T-cell (primary cell): Measurements from ENCODE around the gene HSD3B1. TPM values are rescaled to one million over a fixed set of nuclear protein-coding genes. Genes with fewer than 3 reads are reported as not detected.
"Not testable (repeated sequence)": the region's sequence is repeated elsewhere in the genome, so short reads cannot be mapped to it uniquely, and the experiment has no call there.

Experiments used
- ATAC-seq, 4 experiments: fragments of 200-7000 bp in 3 of 4; fragments of 150-1000 bp in 1 of 4; cut with Tn5 transposase; replicated peaks in 1 of 4; 1 replicate in 3 of 4; 2 replicates in 1 of 4; pipeline ENCODE4 v1.10.0; 2021; ENCODE audit warnings: moderate library complexity in 3 of 4, mild to moderate bottlenecking in 2 of 4, moderate number of reproducible peaks in 1 of 4
- CTCF ChIA-PET, 2 donors: fragments of 300-600 bp; sonication (Branson Sonifier 250); formaldehyde crosslinking; loops; one replicate each; lab custom pipeline; 2022; ENCODE audit warnings: antibody characterized with exemption in 2 of 2; lab: Charles Lee
- POLR2A ChIA-PET, 2 donors: fragments of 300-600 bp; sonication (Branson Sonifier 250); formaldehyde crosslinking; loops; one replicate each; lab custom pipeline; 2022; ENCODE audit warnings: antibody characterized with exemption in 2 of 2; lab: Charles Lee
- DNase-seq, 35 experiments: peaks; one replicate each; pipeline versions ENCODE4 v3.0.0 to v3.0.0-alpha.2; 2013 to 2023
- H3K27ac ChIP-seq: one replicate; pipeline ENCODE4 v1.5.1; 2013; ENCODE audit warnings: low read length
- H3K27me3 ChIP-seq, 2 experiments: replicated peaks in 1 of 2; 1 replicate in 1 of 2; 2 replicates in 1 of 2; pipeline versions ENCODE4 v1.6.1 to v1.7.0; 2013; ENCODE audit warnings: low read length in 1 of 2, mixed read lengths in 1 of 2; ENCODE audit not compliant: control insufficient read depth in 2 of 2, insufficient read depth in 2 of 2; ENCODE audit errors: extremely low read depth in 1 of 2
- H3K36me3 ChIP-seq, 2 donors: 1 replicate in 1 of 2; 2 replicates in 1 of 2; pipeline versions ENCODE4 v1.6.1 to v1.7.0; 2013; ENCODE audit warnings: low read length in 1 of 2; ENCODE audit not compliant: control insufficient read depth in 2 of 2, insufficient read depth in 1 of 2; ENCODE audit errors: extremely low read depth in 1 of 2
- H3K4me1 ChIP-seq, 2 experiments: 1 replicate in 1 of 2; 2 replicates in 1 of 2; pipeline versions ENCODE4 v1.6.1 to v1.7.0; 2013; ENCODE audit warnings: low read length in 2 of 2, mixed read lengths in 1 of 2; ENCODE audit not compliant: insufficient read depth in 2 of 2, control insufficient read depth in 1 of 2; ENCODE audit errors: extremely low read depth in 1 of 2
- H3K4me3 ChIP-seq, 2 donors: 1 replicate in 1 of 2; 2 replicates in 1 of 2; pipeline versions ENCODE4 v1.5.1 to v1.7.0; 2013; ENCODE audit warnings: mild to moderate bottlenecking in 2 of 2, low read length in 1 of 2, moderate library complexity in 1 of 2; ENCODE audit not compliant: control insufficient read depth in 1 of 2; ENCODE audit errors: extremely low read depth in 1 of 2
- H3K9me3 ChIP-seq: 2 replicates; pipeline ENCODE4 v1.7.0; 2013
- H3K27ac Mint-ChIP-seq, 2 donors: one replicate each; pipeline ENCODE4 v1.8.0; 2020 to 2021; ENCODE audit warnings: mild to moderate bottlenecking in 2 of 2, mixed read lengths in 2 of 2
- H3K27me3 Mint-ChIP-seq, 2 donors: one replicate each; pipeline ENCODE4 v1.8.0; 2021 to 2022; ENCODE audit warnings: mixed read lengths in 2 of 2
- H3K36me3 Mint-ChIP-seq: one replicate; pipeline ENCODE4 v1.8.0; 2021; ENCODE audit warnings: mixed read lengths
- H3K4me1 Mint-ChIP-seq, 3 donors: one replicate each; pipeline ENCODE4 v1.8.0; 2020 to 2022; ENCODE audit warnings: mixed read lengths in 3 of 3, mild to moderate bottlenecking in 1 of 3
- H3K4me3 Mint-ChIP-seq, 3 donors: one replicate each; pipeline ENCODE4 v1.8.0; 2020 to 2022; ENCODE audit warnings: mild to moderate bottlenecking in 3 of 3, mixed read lengths in 3 of 3, moderate library complexity in 3 of 3
- H3K9me3 Mint-ChIP-seq, 3 donors: one replicate each; pipeline ENCODE4 v1.8.0; 2020 to 2022; ENCODE audit warnings: mixed read lengths in 3 of 3
- WGBS: methylation state at CpG from one replicate; pipeline ENCODE4 v1.1.5; 2013; ENCODE audit warnings: missing lambda C conversion rate; ENCODE audit not compliant: insufficient coverage; 5-methylcytosine and 5-hydroxymethylcytosine counted together
- total RNA-seq, 35 experiments: library from RNA in 6 of 35; stranded (reverse) in 6 of 35; fragments of 120-200 nt in 1 of 35; gene quantifications; one replicate each; pipeline versions ENCODE4 v1.2.1 to v1.2.4 and lab custom pipeline; 2013 to 2026

The HSD3B1 gene
- total RNA-seq, 5 donors from 2014 or later (not counting 1 experiment from before 2014, with no cell fraction given): not detected

GRCh38 chr1:119553302-119554071, 46.5 kb downstream of the HSD3B1 start:
- H3K36me3 Mint-ChIP-seq, H3K4me1 ChIP-seq, CTCF ChIA-PET, H3K9me3 ChIP-seq, H3K36me3 ChIP-seq, H3K27me3 Mint-ChIP-seq, H3K4me3 ChIP-seq, H3K4me3 Mint-ChIP-seq, DNase-seq, H3K27me3 ChIP-seq, H3K9me3 Mint-ChIP-seq, H3K27ac Mint-ChIP-seq, H3K27ac ChIP-seq, POLR2A ChIA-PET, H3K4me1 Mint-ChIP-seq, ATAC-seq: not testable (repeated sequence)
- 100% methylated on average over 1 of the region's 1 CpG for WGBS

GRCh38 chr1:119554183-119554582, 47.2 kb downstream of the HSD3B1 start:
- H3K27ac Mint-ChIP-seq: no peak overlapping the region
- Histone ChIP-seq H3K36me3 (no peaks in the 10 kb centered on the region), H3K27ac (no peak overlapping the region), H3K4me3 (no peak overlapping the region), H3K27me3 (no peaks in the 10 kb centered on the region), H3K9me3 (no peaks in the 10 kb centered on the region), H3K4me1 (no peaks in the 10 kb centered on the region)
- H3K4me1 Mint-ChIP-seq: no peaks in the 10 kb centered on the region
- no peak for ATAC-seq
- no peak overlapping the region for H3K4me3 Mint-ChIP-seq
- H3K36me3 Mint-ChIP-seq: no peaks in the 10 kb centered on the region
- H3K27me3 Mint-ChIP-seq: peaks cover 2 to 3% of the 10 kb centered on the region in 2 donors
- CTCF ChIA-PET: no interaction called here
- DNase-seq: no peak
- POLR2A ChIA-PET: no interaction called here
- no peaks in the 10 kb centered on the region for H3K9me3 Mint-ChIP-seq

DNA sequence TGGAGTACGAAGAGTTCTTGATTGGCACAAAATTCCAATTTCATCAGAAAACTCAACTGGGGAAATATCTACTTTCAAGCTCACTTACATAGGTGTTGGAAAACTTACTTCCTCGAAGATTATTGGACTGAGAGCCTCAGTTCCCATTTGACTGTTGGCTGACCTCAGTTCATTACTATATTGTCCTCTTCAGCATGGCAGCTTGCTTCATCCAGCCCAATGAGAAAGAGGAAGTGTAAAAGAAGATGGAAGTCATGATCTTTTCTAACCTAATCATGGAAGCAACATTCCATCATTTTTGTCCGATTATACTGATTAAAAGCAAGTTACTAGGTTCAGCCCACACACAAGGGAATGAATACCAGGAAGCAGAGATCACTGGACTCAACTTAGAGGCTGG, 49.4 kb downstream of the HSD3B1 start:
- Mint-ChIP-seq H3K4me1 (no peaks in the 10 kb centered on the region), H3K36me3 (no peaks in the 10 kb centered on the region), H3K27ac (no peak overlapping the region), H3K4me3 (no peak overlapping the region), H3K9me3 (no peaks in the 10 kb centered on the region), H3K27me3 (peaks cover 2 to 3% of the 10 kb centered on the region in 2 donors)
- Histone ChIP-seq H3K27me3 (no peaks in the 10 kb centered on the region), H3K9me3 (no peaks in the 10 kb centered on the region), H3K4me3 (no peak overlapping the region), H3K27ac (no peak overlapping the region), H3K4me1 (no peaks in the 10 kb centered on the region), H3K36me3 (no peaks in the 10 kb centered on the region)
- ChIA-PET CTCF (no interaction called here), POLR2A (no interaction called here)
- ATAC-seq (no peak), DNase-seq (no peak)
- no CpG with 5 or more reads among the region's 3 CpGs for WGBS

GRCh38 chr1:119560402-119560801, 53.4 kb downstream of the HSD3B1 start:
- WGBS: no CpG with 5 or more reads among the region's 3 CpGs
- CTCF ChIA-PET: not testable (repeated sequence)

GRCh38 chr1:119564548-119564947, 57.5 kb downstream of the HSD3B1 start:
- WGBS: 100% methylated on average over 1 of the region's 3 CpGs

More at GRCh38 chr1:119560402-119560801, 53.4 kb downstream of the HSD3B1 start:
- DNase-seq, H3K27me3 ChIP-seq, H3K4me3 Mint-ChIP-seq, H3K9me3 ChIP-seq, ATAC-seq, H3K4me1 Mint-ChIP-seq, H3K36me3 ChIP-seq, H3K27ac ChIP-seq, H3K36me3 Mint-ChIP-seq, H3K4me1 ChIP-seq, H3K27me3 Mint-ChIP-seq, H3K27ac Mint-ChIP-seq, H3K9me3 Mint-ChIP-seq, POLR2A ChIA-PET, H3K4me3 ChIP-seq: not testable (repeated sequence)

More at GRCh38 chr1:119564548-119564947, 57.5 kb downstream of the HSD3B1 start:
- no peak for ATAC-seq
- no peaks in the 10 kb centered on the region for H3K9me3 Mint-ChIP-seq
- ChIA-PET POLR2A (no interaction called here), CTCF (no interaction called here)
- Histone ChIP-seq H3K27ac (no peak overlapping the region), H3K9me3 (no peaks in the 10 kb centered on the region), H3K36me3 (no peaks in the 10 kb centered on the region), H3K4me3 (no peak overlapping the region), H3K27me3 (peaks cover 0 to 5% of the 10 kb centered on the region in 2 experiments), H3K4me1 (no peaks in the 10 kb centered on the region)
- no peak overlapping the region for H3K4me3 Mint-ChIP-seq
- peaks cover 12 to 20% of the 10 kb centered on the region in 2 donors for H3K27me3 Mint-ChIP-seq
- H3K4me1 Mint-ChIP-seq: peaks cover 0 to 2% (median 0%) of the 10 kb centered on the region in 3 donors
- no peaks in the 10 kb centered on the region for H3K36me3 Mint-ChIP-seq
- DNase-seq: no peak
- H3K27ac Mint-ChIP-seq: no peak overlapping the region

Other genes with a start within 250 kb of the HSD3B1 start
- not detected for gene HAO2, start 138.4 kb upstream of the HSD3B1 start, total RNA-seq
- 1 to 10 TPM in 2 of 5 donors, under 1 TPM in 1, not detected in 2; 0.59 to 2.6 (median 1.1) TPM for gene HSD3B2, start 92.1 kb upstream of the HSD3B1 start, total RNA-seq
- gene ZNF697, start 141.1 kb downstream of the HSD3B1 start, total RNA-seq: under 1 TPM in 3 of 5 donors, not detected in 2; 0.06 to 0.16 (median 0.09) TPM
- 10 to 100 TPM in 3 of 5 donors, 1 to 10 TPM in 2; 7.8 to 27.4 (median 14.3) TPM for gene PHGDH, start 204.7 kb downstream of the HSD3B1 start, total RNA-seq